Posterior vena cava (tissue), 2 donors: ENCODE data around the gene ST6GALNAC6. TPM values are rescaled to one million over a fixed set of nuclear protein-coding genes. Genes with fewer than 3 reads are reported as not detected.
"Not testable (repeated sequence)": the region's sequence is repeated elsewhere in the genome, so short reads cannot be mapped to it uniquely, and the experiment has no call there.

Experiments
- DNase-seq: peaks from one replicate; pipeline ENCODE4 v3.0.0-alpha.2; 2020; ENCODE audit warnings: low spot score
- intact Hi-C, 2 donors: fragments of 100-400 bp; cut with DNase I; formaldehyde crosslinking; loops; one replicate each; pipeline versions ENCODE4 v1.14.1 to v1.14.2; 2022 to 2023
- total RNA-seq, 2 donors: library from RNA; stranded (reverse); fragmentation: NEBNext Ultra II Directional; extraction: Animal tissue kit (Norgen Biotek cat#: 25700); gene quantifications; one replicate each; pipeline ENCODE4 v1.2.1, GENCODE V29; 2021
- donor health status: DM: yes; HTN: yes; CAD: no.
- donor health status: DM: yes; HTN: yes; CAD: no.

Gene ST6GALNAC6
- total RNA-seq, 2 donors from 2014 or later, result 74.8 to 102 TPM

DNA sequence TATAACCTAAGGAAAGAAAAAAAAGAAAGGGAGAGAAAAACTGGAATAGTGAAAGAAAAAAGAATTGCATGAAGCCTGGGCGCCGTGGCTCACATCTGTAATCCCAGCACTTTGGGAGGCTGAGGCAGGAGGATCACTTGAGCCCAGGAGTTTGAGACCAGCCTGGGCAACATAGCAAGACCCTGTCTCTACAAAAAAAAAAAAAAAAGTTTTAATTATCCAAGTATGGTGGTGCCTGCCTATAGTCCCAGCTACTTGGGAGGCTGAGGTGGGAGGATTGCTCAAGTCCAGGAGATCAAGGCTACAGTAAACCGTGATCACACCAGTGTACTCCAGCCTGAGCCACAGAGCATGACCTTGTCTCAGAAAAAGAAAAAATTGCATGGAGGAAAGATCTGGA, 17.7 kb downstream of the ST6GALNAC6 start:
- DNase-seq, intact Hi-C loops: not testable (repeated sequence)

DNA sequence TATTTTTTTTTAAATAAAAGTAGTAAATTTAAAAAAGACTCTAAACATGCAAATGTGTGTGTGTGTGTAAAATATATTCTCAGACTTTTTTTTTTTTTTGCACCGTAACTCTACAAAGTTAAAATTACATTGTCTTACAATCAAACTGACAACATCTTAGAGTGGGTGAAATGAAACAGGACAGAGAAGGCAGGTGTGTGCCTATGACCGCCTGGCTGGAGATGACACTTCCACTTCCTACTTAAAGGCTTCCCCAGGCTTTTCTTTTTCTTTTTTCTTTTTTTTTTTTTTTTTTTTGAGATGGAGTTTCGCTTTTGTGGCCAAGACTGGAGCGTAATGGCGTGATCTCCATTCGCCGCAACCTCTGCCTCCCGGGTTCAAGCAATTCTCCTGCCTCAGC, 19.3 kb downstream of the ST6GALNAC6 start:
- intact Hi-C loops, result no loop called here
- DNase-seq, result no peak

DNA sequence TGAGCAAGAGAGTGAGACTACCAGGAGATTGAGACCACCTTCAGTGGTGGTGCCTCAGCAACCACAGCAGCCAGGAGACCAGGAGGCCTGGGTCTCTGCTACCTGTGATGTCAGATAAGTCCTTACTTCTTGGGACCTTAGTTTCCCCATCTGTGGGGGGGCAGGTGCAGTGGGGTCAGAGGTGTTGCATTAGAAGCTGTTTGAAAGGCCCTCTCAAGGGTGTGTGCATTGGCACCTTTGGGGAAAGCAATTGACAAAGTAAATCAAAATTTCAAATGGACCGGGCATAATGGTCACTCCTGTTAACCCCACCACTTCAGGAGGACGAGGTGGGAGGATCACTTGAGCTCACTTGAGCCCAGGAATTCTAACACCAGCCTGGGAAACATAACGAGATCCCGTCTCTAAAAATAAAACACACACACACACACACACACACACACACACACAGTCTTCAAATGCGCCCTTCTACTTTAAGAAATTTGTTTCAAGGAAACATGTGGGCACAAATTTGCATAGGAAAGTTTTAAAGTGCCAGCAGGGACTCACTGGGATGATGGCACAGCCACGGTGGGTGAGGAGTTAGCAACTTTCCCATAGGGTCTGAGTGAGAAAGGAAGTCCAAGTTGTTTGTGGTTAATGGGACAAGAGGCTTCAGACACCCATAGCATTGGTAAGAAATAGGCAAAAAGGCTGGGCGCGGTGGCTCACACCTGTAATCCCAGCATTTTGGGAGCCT, 20.6 kb downstream of the ST6GALNAC6 start:
- no peak for DNase-seq
- intact Hi-C loops, result loop anchor here in 1 of 2 donors (10.0 kb wide), 1 partner anchor 236 kb away; no protein-coding TSS in a partner anchor

DNA sequence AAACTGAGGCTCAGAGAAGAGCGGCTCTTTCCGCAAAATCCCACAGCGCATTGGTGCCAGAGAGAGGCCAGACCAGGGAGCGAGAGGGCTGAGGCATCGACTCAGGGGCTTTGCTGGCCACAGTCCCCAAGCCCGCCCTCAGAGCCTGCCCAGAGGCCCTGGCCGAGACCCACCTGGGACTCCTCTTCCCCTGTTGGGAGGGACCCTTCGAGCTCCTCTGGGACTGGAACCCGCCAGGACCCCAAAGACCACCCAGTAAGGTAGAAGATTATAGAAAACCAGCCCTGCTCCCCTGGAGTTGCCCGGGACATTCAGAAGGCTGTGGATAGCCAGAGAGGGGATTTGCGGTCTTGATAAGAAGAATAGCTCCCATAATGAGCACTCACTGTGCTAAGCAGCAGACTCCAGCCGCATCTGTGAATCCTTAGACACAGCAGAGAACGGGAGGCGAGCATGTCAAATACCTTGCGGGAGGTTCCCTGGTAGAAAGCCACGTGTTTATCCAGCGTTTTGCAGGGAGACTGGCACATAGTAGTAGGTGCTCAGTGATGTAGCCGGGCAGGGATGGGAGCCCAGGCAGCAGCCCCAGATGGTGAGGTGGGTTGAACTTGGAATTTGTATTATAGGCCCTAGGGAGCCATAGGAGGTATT, 21.3 kb downstream of the ST6GALNAC6 start:
- intact Hi-C loops, result loop anchor here in 1 of 2 donors (10.0 kb wide), 1 partner anchor 237 kb away; no protein-coding TSS in a partner anchor
- DNase-seq, result no peak

DNA sequence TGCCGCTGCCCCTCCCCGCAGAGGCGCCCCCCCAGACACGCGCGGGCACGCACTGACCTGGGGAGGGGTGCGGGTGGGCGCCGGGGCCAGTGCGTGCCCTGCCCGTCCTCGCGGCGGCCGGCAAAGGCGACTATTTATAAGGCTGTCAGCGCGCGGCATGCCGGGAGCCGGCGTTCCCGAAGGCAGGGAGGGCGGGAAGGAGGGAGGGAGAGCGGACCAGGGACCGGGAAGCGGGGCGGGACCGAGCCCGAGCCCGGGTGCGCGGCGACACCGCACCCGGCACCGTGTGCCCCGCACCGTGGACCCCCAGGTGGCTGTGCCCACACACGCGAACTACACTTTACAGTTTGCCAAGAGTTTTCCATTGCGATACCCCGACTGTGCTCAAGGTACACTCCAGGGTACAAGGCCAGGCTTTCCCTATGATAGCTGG, 21.8 kb downstream of the ST6GALNAC6 start, which contains the start of gene AK1:
TSS of gene AK1 (minus strand) at position 110 of the 433 bp plus-strand sequence. CDS start 3,058 bp downstream, outside the sequence.
- intact Hi-C loops, result loop anchor here in 1 of 2 donors (10.0 kb wide), 1 partner anchor 237 kb away; no protein-coding TSS in a partner anchor

DNA sequence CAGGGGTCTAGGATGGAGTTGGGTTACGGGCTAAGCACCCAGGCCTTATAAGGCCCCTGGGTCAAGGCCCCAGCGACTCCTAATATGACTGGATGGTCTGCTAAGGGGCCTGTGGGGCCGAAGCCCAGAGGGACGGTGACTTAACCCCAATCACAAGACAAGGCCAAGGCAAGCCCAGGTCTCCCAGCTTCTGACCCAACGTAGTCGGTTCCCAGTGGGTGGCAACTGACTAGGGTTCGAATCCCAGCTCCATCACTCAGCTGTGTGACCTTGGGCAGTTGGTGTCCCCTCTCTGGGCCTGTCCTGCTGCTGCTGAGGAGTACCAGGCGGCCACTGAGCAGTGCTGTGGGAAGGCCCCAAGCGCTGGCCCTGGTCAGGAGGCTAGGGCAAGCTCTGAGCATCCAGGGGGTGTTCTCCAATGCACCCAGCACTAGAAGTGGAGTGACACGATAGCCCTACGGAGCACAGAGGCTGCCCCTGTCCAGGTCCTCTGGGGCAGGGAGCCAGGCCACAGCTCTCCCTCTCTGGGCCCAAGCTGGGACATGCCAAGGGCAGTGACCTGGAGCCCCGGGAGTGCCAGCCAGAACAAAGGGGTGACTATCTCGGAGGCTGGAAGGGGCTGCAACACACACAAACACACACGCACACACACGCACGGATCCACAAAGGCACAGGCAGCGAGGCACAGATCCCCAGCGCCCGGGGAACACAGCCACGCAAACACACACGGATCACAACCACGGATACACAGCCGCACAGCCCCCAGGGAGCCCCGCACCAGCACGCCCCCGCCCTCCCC, 22.4 kb downstream of the ST6GALNAC6 start:
- intact Hi-C loops, result loop anchor here in 1 of 2 donors (10.0 kb wide), 1 partner anchor 238 kb away; no protein-coding TSS in a partner anchor
- no peak for DNase-seq

More for the DNA sequence above, 21.8 kb downstream of the ST6GALNAC6 start, which contains the start of gene AK1:
- peak; percentile 92 for DNase-seq

DNA sequence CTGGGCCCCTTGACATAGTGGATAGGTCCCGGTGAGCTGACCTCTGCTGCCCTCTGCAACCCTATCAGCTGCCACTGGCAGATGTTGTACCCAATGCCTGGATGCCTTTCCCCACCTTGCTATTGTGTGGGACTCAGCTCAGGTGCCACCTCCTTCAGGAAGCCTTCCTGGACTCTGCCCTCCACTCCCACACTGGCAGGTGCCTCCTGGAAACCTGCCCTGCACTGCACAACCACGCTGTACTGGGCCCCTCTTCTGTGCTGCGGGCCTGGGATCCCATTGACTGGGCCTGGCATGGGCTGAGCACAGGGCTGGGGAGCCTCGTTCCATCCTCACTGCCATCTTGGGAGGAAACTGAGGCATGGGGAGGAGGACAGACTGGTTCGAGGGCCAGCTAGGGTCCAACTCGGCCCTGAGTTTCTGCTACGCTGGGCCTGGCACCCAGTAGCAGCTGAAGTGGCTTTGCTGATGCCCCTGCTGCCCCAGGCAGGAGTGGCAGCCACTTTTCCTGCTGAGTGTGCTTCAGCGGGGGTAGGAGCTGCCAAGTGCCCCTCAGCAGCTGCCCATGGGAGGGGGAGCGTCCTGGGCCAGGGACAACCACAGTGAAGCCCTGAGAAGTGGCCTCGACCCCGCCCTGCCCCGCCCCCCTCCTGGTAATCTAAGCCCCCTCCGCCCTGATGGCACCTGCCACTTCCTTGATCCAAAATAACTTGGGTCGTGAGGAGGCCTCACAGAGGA, 23.2 kb downstream of the ST6GALNAC6 start:
- no peak for DNase-seq
- intact Hi-C loops, result loop anchor here in 1 of 2 donors (10.0 kb wide), 1 partner anchor 239 kb away; no protein-coding TSS in a partner anchor

DNA sequence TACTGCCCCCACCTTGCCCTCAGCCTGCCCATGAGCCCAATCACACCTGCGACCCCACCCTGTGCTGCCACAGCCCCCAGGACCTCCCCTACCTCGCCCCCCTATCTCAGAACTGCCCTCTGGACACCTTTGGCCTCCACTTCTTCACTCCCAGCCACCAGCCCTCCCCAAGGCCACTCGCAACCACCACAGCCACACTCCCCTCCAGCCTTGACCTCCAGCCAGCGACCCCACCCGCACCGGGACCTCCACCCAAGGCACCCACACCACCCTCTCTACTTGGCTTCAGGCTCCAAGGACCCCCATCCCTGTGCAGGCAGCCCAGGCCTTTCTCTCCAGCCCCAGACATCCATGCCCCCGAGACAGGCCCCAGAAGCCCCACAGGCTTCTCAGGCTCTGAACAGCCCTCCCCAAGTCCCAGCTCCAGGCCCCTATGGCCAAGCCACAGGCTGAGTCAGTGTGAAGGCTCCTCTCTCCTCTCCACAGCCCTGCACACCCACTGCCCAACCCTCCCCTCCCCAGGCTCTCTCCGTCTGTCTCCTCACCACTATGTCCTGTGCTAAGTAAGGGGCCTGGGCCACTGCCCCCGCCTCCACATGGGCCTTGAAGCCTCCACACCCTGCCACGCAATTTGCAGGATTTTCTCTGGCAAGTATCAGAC, 24.0 kb downstream of the ST6GALNAC6 start:
- intact Hi-C loops, result loop anchor here in 1 of 2 donors (10.0 kb wide), 1 partner anchor 239 kb away; no protein-coding TSS in a partner anchor

DNA sequence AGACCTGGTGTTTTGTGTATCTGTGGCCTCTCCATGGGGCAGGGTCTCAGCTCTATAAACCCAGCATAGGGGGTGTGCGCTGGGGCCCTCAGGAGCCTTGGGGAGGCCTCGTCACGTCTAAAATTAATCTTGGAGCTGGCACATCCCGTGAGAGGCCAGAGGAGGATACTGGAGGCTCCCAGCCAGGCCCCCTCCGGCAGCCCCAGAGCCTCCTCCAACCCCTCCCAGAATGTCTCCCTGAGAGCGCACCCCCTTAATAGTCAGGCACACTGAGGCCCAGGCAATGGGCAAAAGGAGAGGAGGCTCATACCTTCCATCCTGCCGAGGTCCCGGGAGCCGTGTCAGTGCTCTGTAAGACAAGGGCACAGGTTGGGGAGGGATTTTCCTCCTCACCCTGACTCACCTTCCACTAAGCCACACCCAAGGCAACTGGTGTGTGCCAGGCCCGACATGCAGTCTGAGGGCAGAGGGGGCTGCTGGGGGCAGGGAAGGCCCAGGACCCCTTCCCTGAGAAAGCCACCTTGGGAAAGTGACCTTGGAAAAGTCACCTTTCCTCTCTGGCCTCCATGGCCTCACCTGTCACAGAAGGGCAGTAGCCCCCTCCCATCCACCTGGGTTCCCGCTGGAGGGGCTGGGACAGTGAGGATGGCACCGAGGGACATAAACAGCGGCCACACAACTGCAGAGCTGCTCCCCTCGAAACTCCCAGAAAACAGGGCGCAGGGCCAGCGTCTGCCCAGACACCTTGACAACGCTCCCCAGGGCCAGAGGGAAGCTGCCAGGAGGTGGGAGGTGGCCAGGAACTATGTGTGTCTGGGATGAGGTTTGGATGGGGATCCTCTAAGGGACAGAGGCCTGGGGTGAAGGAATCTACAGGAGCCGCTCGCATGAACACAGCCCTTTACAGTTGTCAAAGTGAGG, 24.8 kb downstream of the ST6GALNAC6 start:
- intact Hi-C loops, result loop anchor here (5.0 to 10.0 kb wide), 4 partner anchors 72 to 240 kb away; partner anchors contain the start of genes CDK9 (in 2 of the 2), FPGS (in 1 of the 2) and TOR2A (in 1 of the 2)
- DNase-seq, result no peak

More for the DNA sequence above, 24.0 kb downstream of the ST6GALNAC6 start:
- DNase-seq, result no peak

DNA sequence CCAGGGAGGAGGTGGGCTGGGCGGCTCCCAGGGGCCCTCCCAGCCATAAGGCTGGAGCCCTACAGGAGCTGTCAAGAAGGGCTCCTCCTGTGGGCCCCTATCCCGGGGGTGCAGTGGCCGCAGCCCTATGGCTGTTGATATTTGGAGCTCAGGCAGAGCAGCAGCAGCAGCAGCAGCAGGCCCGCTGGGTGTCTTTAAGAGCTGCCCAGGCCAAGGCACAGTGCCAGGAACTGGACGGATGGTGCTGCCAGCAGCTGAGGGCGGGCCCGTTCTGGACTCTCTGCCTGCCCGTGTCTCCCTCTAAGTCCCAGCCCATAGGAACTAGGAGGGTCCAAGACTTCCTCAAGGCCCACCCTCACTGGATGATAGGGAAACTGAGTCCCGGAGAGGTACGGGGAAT, 25.5 kb downstream of the ST6GALNAC6 start:
- peak; percentile 92 for DNase-seq
- intact Hi-C loops, result loop anchor here (5.0 to 10.0 kb wide), 4 partner anchors 72 to 241 kb away; partner anchors contain the start of genes CDK9 (in 2 of the 2), FPGS (in 1 of the 2) and TOR2A (in 1 of the 2)

DNA sequence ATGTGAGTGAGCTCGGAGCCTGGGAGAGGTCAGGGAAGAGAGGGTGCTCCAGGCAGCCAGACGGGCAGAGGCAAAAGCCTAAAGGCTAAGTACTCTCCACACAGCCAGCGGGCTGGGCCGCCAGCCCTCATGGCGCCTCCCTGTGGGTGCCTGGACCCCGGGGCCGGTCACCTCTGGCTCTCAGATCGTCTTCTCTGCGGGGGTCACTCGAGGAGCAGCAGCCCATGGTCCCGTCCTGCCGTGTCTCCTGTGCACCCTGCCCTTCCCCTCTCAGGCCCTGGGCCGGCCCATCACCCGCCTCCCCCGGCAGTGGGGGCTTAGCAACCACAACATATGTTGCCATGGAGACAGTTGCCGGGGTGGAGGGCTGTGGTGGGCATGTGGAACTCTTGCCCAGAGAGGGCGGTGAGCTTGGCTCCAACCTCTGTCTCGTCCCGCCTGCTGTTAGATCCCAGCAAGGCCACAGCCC, 26.1 kb downstream of the ST6GALNAC6 start:
- intact Hi-C loops, result loop anchor here (5.0 to 10.0 kb wide), 4 partner anchors 71 to 242 kb away; partner anchors contain the start of genes CDK9 (in 2 of the 2), FPGS (in 1 of the 2) and TOR2A (in 1 of the 2)
- no peak for DNase-seq

DNA sequence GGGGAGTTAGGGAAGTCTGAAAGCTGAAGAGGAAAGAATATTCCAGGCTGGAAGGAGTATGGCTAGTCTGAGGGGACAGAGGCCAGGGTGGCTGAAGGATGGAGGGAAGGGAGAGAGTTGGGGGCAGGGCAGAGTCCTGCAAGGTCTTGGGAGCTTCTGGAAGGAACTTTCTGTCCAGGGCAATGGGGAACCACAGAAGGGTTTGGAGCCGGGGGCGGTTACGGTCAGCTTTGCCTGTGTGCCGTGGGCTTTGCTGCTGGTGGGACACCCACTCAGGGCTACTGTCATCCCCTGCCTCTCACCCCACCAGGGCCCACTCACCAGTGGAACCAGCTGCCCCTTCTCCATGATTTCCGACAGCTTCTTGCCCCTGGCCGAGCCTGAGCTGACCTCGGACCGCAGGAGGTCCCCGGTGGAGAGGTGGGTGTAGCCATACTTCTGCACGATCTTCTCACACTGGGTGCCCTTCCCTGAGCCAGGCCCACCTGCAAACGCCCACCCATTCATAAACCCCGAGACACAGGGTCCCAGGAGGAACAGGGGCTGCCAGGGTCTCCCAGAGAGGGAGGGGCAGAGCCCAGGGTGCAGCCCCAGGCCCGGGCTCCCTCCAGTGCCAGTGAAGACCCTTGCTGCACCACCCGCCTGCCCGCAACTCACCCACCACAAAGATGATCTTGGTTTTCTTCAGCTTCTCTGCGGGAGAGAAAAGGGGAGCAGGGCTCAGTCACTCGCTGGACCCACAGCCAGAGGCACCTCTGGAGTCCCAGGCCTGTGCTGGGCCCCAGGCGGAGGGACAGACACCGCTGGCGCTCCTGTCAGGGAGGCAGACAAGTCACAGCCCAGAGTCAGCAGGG, 26.8 kb downstream of the ST6GALNAC6 start:
- intact Hi-C loops, result loop anchor here (5.0 to 10.0 kb wide), 4 partner anchors 70 to 242 kb away; partner anchors contain the start of genes CDK9 (in 2 of the 2), FPGS (in 1 of the 2) and TOR2A (in 1 of the 2)
- no peak for DNase-seq

DNA sequence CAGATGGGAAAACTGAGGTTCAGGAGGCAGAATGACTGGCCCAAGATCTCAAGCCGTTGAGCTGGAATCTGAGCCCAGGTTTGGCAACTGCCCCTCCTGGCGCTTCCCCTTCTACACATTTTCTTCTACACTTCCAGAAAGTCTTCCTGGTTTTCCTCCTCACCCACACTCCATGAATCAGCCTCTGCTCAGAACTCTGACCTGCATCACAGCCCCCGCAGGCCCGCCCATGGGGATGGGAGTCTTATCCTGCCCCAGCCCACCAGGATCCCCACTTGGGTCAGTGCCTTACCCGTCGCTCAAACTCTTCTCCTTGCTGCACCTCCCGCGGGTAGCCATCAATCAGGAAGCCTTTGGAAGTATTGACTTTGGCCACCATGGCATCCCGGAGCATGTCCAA, 27.9 kb downstream of the ST6GALNAC6 start:
- intact Hi-C loops, result loop anchor here (5.0 to 10.0 kb wide), 4 partner anchors 69 to 243 kb away; partner anchors contain the start of genes CDK9 (in 2 of the 2), FPGS (in 1 of the 2) and TOR2A (in 1 of the 2)
- DNase-seq, result no peak

DNA sequence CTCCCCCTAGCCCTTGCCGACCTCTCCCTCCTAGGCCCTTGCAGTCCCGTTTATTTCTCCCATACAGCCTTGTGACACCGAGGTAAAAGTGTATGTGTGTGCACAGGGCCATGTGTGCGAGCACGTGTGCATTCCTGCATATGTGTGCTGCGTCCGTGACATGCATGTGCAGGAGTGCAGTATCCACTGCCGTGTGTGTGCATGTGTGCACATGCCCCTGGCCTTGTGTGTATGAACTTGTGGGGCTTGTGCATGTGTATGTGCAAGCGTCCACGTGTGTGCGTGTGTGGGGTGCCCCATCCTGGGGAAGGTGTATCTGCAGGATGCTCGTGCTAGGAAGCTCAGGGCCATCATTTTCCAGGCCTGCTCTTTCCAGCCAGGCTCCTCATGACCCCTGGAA, 28.5 kb downstream of the ST6GALNAC6 start:
- intact Hi-C loops, result loop anchor here (5.0 to 10.0 kb wide), 4 partner anchors 69 to 244 kb away; partner anchors contain the start of genes CDK9 (in 2 of the 2), FPGS (in 1 of the 2) and TOR2A (in 1 of the 2)

DNA sequence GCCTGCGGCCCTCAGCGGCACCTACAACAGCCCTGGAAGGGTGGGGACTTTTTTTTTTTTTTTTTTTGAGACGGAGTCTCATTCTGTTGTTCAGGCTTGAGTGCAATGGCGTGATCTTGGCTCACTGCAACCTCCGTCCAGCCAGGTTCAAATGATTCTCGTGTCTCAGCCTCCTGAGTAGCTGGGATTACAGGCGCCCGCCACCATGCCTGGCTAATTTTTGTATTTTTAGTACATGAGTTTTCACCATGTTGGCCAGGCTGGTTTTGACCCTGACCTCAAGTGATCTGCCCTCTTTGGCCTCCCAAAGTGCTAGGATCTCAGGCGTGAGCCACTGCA, 29.3 kb downstream of the ST6GALNAC6 start:
- intact Hi-C loops, result loop anchor here (5.0 to 10.0 kb wide), 4 partner anchors 68 to 245 kb away; partner anchors contain the start of genes CDK9 (in 2 of the 2), FPGS (in 1 of the 2) and TOR2A (in 1 of the 2)
- not testable (repeated sequence) for DNase-seq

More for the DNA sequence above, 28.5 kb downstream of the ST6GALNAC6 start:
- no peak for DNase-seq
